PFSK-1 (cell line): ENCODE results near the gene MPND.

ENCODE experiments used
- FOXP2 ChIP-seq: optimal IDR thresholded peaks from 2 replicates; pipeline ENCODE3; 2011; ENCODE audit warnings: borderline replicate concordance, control low read depth, inconsistent platforms; ENCODE audit not compliant: insufficient read depth; ENCODE audit errors: extremely low read length, extremely low read depth
- POLR2AphosphoS5 ChIP-seq: IDR thresholded peaks from 2 replicates; pipeline ENCODE4 v1.6.1; 2012; ENCODE audit warnings: low read depth, mild to moderate bottlenecking, control low read depth, low read length, moderate library complexity
- REST ChIP-seq, 2 experiments: IDR thresholded peaks; 2 replicates each; pipeline versions ENCODE4 v1.6.1 to v1.8.0; 2011 to 2012; ENCODE audit warnings: low read depth in 2 of 2, low read length in 2 of 2, control low read depth in 1 of 2, inconsistent platforms in 1 of 2, mild to moderate bottlenecking in 1 of 2, moderate library complexity in 1 of 2; ENCODE audit not compliant: insufficient read depth in 1 of 2
- SIN3A ChIP-seq: IDR thresholded peaks from 2 replicates; pipeline ENCODE4 v1.6.1; 2012; ENCODE audit warnings: mild to moderate bottlenecking, low read length, moderate library complexity, borderline replicate concordance; ENCODE audit not compliant: insufficient read depth
- TAF1 ChIP-seq: IDR thresholded peaks from 2 replicates; pipeline ENCODE4 v1.6.1; 2012; ENCODE audit warnings: low read length, control low read depth, borderline replicate concordance; ENCODE audit not compliant: insufficient read depth

MPND gene

GRCh38 chr19:4365341-4365740 lies 22.0 kb downstream of the MPND start:
- TF ChIP-seq TAF1 (no peak), POLR2AphosphoS5 (no peak; the same call in 1 of the 2 replicates), SIN3A (no peak), REST (IDR thresholded peaks at IDR 0.05; ENCODE audit: insufficient read depth in 1 of 2, low read depth in 2 of 2, low read length in 2 of 2) (no peak), FOXP2 (no peak)

GRCh38 chr19:4365791-4366665 lies 22.7 kb downstream of the MPND start:
- TF ChIP-seq SIN3A (no peak), FOXP2 (no peak), POLR2AphosphoS5 (no peak), REST (IDR thresholded peaks at IDR 0.05; ENCODE audit: insufficient read depth in 1 of 2, low read depth in 2 of 2, low read length in 2 of 2) (no peak), TAF1 (no peak)

GRCh38 chr19:4366666-4367335 lies 23.4 kb downstream of the MPND start:
- TF ChIP-seq FOXP2 (no peak), POLR2AphosphoS5 (no peak), SIN3A (no peak), REST (IDR thresholded peaks at IDR 0.05; ENCODE audit: insufficient read depth in 1 of 2, low read depth in 2 of 2, low read length in 2 of 2) (no peak), TAF1 (no peak)

GRCh38 chr19:4367336-4367723 lies 24.0 kb downstream of the MPND start:
- TF ChIP-seq SIN3A (no peak), REST (IDR thresholded peaks at IDR 0.05; ENCODE audit: insufficient read depth in 1 of 2, low read depth in 2 of 2, low read length in 2 of 2) (no peak), POLR2AphosphoS5 (no peak), TAF1 (no peak), FOXP2 (no peak)
